Measurements from ENCODE around the gene SH3PXD2B.
"Not testable (repeated sequence)": the region's sequence is repeated elsewhere in the genome, so short reads cannot be mapped to it uniquely, and the experiment has no call there.

Gene SH3PXD2B

GRCh38 chr5:172291837-172292236 is 162.5 kb downstream of the SH3PXD2B start:
- DNase-seq, result not testable (repeated sequence)

GRCh38 chr5:172288465-172288864 is 165.9 kb downstream of the SH3PXD2B start:
- DNase-seq, result no peak

- not testable (repeated sequence) for DNase-seq
Measured at GRCh38 chr5:172287140-172287539, 167.2 kb downstream of the SH3PXD2B start.

- no peak for DNase-seq
Measured at GRCh38 chr5:172285226-172286143, 168.8 kb downstream of the SH3PXD2B start.

- no peak for DNase-seq
Measured at GRCh38 chr5:172284611-172284980, 169.7 kb downstream of the SH3PXD2B start.

- peak; percentile 32 to 91 for DNase-seq
Measured at GRCh38 chr5:172283862-172284610, 170.3 kb downstream of the SH3PXD2B start.

GRCh38 chr5:172283020-172283861 is 171.1 kb downstream of the SH3PXD2B start, which contains the start of gene UBTD2:
Gene UBTD2, minus strand, starts transcription at chr5:172283764. Its CDS starts 99 bp downstream, at chr5:172283665.
- DNase-seq, result peak in 1 of 2 experiments; percentile 33

- no peak for DNase-seq
Measured at GRCh38 chr5:172282272-172283019, 171.9 kb downstream of the SH3PXD2B start.

- DNase-seq, result no peak
Measured at GRCh38 chr5:172281346-172281745, 173.0 kb downstream of the SH3PXD2B start.

GRCh38 chr5:172280929-172281328 is 173.4 kb downstream of the SH3PXD2B start:
- peak in 1 of 2 experiments; percentile 21 for DNase-seq

GRCh38 chr5:172280317-172280716 is 174.0 kb downstream of the SH3PXD2B start:
- DNase-seq, result no peak

- no peak for DNase-seq
Measured at GRCh38 chr5:172278356-172278755, 176.0 kb downstream of the SH3PXD2B start.

GRCh38 chr5:172276214-172276613 is 178.1 kb downstream of the SH3PXD2B start:
- DNase-seq, result no peak

All from NCI-H446 (cell line).